Measurements from ENCODE around the gene PDIA4. TPM values are rescaled to one million over a fixed set of nuclear protein-coding genes. Genes with fewer than 3 reads are reported as not detected.

PDIA4 gene
- total RNA-seq, 1 experiment from 2014 or later: 341 TPM

GRCh38 chr7:149020483-149020882, 7.8 kb downstream of the PDIA4 start:
- ATAC-seq (no peak), DNase-seq (ENCODE audit: low spot score) (no peak)
- POLR2A ChIA-PET: no interaction called here
- H3K9me3 Mint-ChIP-seq: no peaks in the 10 kb centered on the region
- no peak overlapping the region for H3K4me3 Mint-ChIP-seq
- no peaks in the 10 kb centered on the region for H3K27me3 Mint-ChIP-seq (ENCODE audit: low read depth)
- H3K27ac Mint-ChIP-seq: peak overlapping the region; percentile 64
- CTCF ChIA-PET: interaction anchor here (0.8 to 1.8 kb wide), 2 partner anchors 13 to 15 kb away, joined by 3 to 5 read pairs; no protein-coding TSS in a partner anchor
- H3K4me1 Mint-ChIP-seq: peaks cover 31% of the 10 kb centered on the region
- H3K36me3 Mint-ChIP-seq: peaks cover 50% of the 10 kb centered on the region
- TF ChIP-seq NFATC4 (CRISPR knock-in tag; IDR thresholded peaks at IDR 0.05): no peak
- no peak for TF ChIP-seq CTCF (IDR thresholded peaks at IDR 0.05)
- TF ChIP-seq AFF4 (CRISPR knock-in tag; IDR thresholded peaks at IDR 0.05; ENCODE audit: borderline replicate concordance): no peak
- no peak for TF ChIP-seq USF1 (CRISPR knock-in tag; IDR thresholded peaks at IDR 0.05)
- no peak for TF ChIP-seq SOX15 (CRISPR knock-in tag; IDR thresholded peaks at IDR 0.05)
- TF ChIP-seq ZNF232 (CRISPR knock-in tag; IDR thresholded peaks at IDR 0.05): no peak
- no peak for TF ChIP-seq PRDM15 (CRISPR knock-in tag; IDR thresholded peaks at IDR 0.05)
- no peak for TF ChIP-seq ZNF219 (CRISPR knock-in tag; IDR thresholded peaks at IDR 0.05; ENCODE audit: borderline replicate concordance)
- TF ChIP-seq FOXJ3 (CRISPR knock-in tag; IDR thresholded peaks at IDR 0.05; ENCODE audit: borderline replicate concordance): no peak
- TF ChIP-seq ZNF121 (CRISPR knock-in tag; IDR thresholded peaks at IDR 0.05): no peak
- TF ChIP-seq TCF7 (CRISPR knock-in tag; IDR thresholded peaks at IDR 0.05; ENCODE audit: low read depth): no peak
- TF ChIP-seq ZNF425 (CRISPR knock-in tag; conservative IDR thresholded peaks at IDR 0.05): no peak
- no peak for TF ChIP-seq SMAD3 (CRISPR knock-in tag; IDR thresholded peaks at IDR 0.05; ENCODE audit: borderline replicate concordance)

GRCh38 chr7:149016876-149017275, 11.4 kb downstream of the PDIA4 start:
- no peak for TF ChIP-seq TEAD1 (CRISPR knock-in tag; IDR thresholded peaks at IDR 0.05)
- no peak overlapping the region for H3K4me3 Mint-ChIP-seq
- H3K27ac Mint-ChIP-seq: no peak overlapping the region
- ATAC-seq (no peak), DNase-seq (ENCODE audit: low spot score) (no peak)
- H3K9me3 Mint-ChIP-seq: no peaks in the 10 kb centered on the region
- peaks cover 78% of the 10 kb centered on the region for H3K36me3 Mint-ChIP-seq
- POLR2A ChIA-PET: interaction anchor here (0.7 kb wide), 1 partner anchor 26 kb away, joined by 4 read pairs; no protein-coding TSS in a partner anchor
- CTCF ChIA-PET: no interaction called here
- no peaks in the 10 kb centered on the region for H3K27me3 Mint-ChIP-seq (ENCODE audit: low read depth)
- H3K4me1 Mint-ChIP-seq: peaks cover 7% of the 10 kb centered on the region; the same call in 1 of the 2 replicates
